NCI-H226 (cell line): ENCODE data around the gene MT2A.
"Not testable (repeated sequence)": the region's sequence is repeated elsewhere in the genome, so short reads cannot be mapped to it uniquely, and the experiment has no call there.

Source experiments
- DNase-seq: peaks from one replicate; pipeline ENCODE4 v3.0.0-alpha.2; 2015

The MT2A gene

GRCh38 chr16:56608043-56608875 is at the start of gene MT2A:
Gene MT2A, plus strand, starts transcription at chr16:56608584. Its CDS starts 72 bp downstream, at chr16:56608656.
- peak; percentile 97 for DNase-seq

GRCh38 chr16:56559109-56559508 is 49.3 kb upstream of the MT2A start:
- no peak for DNase-seq

GRCh38 chr16:56560447-56560846 is 47.9 kb upstream of the MT2A start:
- DNase-seq: no peak

DNA sequence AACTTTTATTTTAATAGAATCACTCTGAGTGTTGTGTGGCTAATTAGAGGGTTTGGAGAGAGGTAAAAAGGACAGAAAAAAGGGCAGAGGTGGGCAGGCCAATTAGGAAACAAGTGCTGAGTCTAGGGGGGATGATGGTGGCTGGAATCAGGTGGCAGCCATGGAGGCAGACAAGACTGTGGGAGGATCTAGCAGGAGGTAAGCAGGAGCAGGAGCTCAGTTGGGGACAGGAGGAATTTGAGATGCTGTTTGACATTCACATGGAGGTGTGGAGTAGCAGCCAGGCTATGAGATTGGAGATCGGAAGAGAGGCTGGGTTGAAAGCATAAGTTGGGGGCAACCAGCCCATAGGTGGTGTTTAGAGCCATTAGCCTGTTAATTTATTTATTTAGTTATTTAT is 47.3 kb upstream of the MT2A start:
- no peak for DNase-seq

GRCh38 chr16:56564793-56565477 is 43.4 kb upstream of the MT2A start, which contains the start of gene MT4:
Gene MT4, plus strand, starts transcription at chr16:56565073. Its CDS starts 56 bp downstream, at chr16:56565129.
- DNase-seq: no peak

DNA sequence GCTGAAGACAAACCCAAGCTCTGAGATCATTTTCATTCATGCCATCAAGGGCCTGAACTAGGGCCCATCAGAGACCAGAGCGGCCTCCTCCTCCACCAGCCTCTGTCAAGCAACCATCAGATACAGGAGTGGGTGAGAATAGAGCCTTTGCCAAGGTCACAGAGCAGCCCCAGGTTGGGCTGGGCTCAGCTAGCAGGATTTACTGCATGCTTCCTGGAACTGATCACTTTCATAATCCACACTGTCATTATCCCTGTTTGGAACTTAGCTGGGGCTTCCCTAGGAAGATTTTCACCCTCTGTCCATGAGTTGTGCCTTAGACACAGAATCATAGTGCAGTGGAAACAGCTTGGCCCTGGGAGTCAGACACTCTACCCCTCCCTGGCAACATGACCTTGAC is 38.4 kb upstream of the MT2A start:
- DNase-seq: no peak

- no peak for DNase-seq
Measured at GRCh38 chr16:56571525-56571924, 36.9 kb upstream of the MT2A start.

DNA sequence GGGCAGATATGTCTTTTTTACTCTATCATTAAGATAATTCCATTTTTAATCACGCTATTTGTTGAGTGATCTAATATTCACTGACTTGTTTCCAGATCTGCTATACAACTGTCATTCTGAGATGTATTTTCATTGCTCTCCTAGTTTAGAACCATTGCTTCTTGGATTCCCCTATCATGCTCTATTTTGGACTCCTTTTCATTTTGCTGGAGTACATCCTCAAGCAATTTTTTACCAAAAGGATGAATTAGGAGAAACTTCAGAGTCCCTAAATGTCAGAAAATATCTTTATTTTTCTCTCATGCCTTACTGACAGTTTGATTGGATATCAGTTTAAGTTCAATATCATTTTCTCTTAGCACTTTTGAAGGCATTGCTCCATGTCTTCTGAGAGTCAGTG is 33.8 kb upstream of the MT2A start:
- no peak for DNase-seq

GRCh38 chr16:56576585-56577299 is 31.6 kb upstream of the MT2A start:
- peak; percentile 24 for DNase-seq

DNA sequence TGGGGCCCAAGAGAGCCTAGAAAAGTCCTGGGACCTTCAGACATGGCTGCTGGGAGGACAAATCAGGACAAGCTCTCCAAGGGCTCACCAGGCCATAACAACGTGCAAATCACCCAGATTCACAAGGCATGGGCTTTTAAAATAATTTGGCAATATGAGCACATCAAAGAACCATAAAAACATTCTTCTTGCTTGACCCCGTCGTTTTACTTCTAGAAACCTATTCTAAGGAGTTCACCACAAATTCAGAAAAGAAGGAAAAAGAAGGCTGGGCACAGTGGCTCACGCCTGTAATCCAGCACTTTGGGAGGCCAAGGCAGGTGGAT is 31.1 kb upstream of the MT2A start:
- no peak for DNase-seq

- DNase-seq: no peak
Measured at GRCh38 chr16:56580391-56581048, 27.9 kb upstream of the MT2A start.

DNA sequence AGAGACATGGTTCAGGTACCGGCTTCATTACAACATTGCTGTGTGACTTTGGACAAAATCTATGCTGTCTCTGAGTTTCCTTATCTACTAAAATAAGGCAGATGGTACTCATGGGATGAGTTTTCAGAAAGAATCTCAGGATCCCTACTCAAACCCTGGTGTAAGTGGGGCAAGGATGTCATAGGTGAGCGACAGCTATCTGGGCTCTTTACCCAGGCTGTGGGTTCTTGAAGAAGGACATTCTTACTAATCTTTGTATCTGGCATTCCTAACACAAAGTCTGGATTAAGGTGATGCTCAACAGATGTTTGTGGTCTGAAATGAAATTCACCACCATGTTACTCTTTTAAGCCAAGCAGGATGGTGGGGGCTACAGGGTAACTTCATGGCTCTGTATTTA is 25.5 kb upstream of the MT2A start:
- not testable (repeated sequence) for DNase-seq

DNA sequence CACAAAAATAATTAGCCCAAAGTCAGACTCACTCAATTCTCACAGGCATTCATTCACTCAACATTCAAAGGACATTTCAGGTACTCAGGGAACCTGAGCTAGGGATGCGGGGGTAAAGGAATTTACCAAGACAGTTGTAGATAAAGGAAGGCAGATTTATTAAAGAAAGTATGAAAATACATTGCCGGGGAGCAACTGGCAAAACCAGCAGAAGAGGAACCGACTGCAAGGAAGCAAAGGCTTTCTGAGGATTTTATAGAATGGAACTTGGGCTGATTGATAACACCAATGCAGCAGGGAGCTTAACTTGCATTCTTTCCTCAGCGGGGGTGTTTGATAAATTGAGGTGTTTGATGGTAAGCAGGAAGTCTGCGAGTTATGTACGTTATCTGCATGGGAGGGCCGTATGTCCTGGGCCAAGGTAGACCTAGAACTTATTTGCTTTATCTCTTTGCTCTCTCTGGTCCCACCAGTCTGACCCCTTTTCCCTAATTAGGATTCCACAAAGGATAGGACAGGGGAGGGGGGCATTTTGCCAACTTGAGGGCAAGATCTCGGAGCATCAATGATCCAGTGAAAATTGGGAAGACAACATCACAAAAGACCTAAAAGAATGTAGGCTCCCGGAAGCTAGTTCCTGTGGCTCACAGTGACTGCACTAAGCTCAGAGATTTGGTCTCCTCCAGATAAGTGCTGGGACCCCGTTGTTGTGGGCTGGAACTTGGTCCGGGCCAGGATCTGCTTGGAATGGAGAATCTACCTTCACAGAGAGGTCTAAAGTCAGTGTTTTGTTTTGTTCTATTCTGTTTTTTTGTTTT is 24.8 kb upstream of the MT2A start:
- DNase-seq: no peak

- DNase-seq: no peak
Measured at GRCh38 chr16:56584276-56584675, 24.1 kb upstream of the MT2A start.

DNA sequence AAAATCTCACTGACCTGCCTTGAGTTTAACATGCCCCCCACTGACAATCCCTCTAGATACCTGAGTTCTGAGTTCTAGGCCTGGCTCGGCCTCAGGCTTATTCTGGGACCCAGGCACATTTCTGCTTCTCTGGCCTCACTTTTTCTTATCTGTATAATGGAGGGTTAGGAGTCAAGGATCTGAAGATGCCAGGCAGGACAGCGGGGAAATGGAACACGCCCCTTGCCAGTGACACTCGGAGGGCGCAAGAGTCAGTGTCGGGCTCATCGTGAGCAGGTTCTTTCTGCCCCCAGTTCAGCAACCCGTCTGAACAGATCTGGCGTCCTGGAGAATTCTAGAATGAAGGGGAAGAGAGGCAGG is 19.6 kb upstream of the MT2A start:
- no peak for DNase-seq

GRCh38 chr16:56589141-56590039 is 19.0 kb upstream of the MT2A start, which contains the start of gene MT3:
Gene MT3, plus strand, starts transcription at chr16:56589528. Its CDS starts 63 bp downstream, at chr16:56589591.
- no peak for DNase-seq

- DNase-seq: no peak
Measured at GRCh38 chr16:56591377-56592060, 16.9 kb upstream of the MT2A start.

DNA sequence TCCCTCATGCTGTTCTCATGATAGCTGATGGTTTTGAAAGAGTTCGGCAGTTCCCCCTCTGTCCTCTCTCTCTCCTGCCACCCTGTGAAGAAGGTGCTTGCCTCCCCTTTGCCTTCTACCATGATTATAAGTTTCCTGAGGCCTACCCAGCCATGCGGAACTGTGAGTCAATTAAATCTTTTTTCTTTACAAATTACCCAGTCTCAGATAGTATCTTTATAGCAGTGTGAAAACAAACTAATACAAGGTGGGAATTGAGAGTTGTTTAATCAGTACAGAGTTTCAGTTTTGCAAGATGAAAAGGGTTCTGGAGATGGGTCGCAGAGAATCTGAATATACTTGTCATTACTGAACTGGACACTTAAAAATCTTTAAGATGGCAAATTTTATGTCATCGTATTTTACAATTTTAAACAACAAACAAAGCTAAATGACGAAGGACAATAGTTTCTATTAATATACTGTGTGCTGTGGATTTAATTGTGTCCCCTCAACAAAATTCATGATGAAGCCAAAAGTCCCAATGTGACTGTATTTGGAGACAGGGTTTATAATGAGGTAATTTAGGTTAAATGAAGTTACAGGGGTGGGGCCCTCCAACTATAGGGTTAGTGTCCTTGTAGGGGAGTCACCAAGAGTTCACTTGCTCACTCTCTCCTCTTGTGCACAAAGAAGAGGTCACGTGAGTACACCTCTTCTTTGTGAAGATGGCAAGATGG is 14.7 kb upstream of the MT2A start:
- DNase-seq: no peak

GRCh38 chr16:56594292-56594619 is 14.1 kb upstream of the MT2A start:
- no peak for DNase-seq

DNA sequence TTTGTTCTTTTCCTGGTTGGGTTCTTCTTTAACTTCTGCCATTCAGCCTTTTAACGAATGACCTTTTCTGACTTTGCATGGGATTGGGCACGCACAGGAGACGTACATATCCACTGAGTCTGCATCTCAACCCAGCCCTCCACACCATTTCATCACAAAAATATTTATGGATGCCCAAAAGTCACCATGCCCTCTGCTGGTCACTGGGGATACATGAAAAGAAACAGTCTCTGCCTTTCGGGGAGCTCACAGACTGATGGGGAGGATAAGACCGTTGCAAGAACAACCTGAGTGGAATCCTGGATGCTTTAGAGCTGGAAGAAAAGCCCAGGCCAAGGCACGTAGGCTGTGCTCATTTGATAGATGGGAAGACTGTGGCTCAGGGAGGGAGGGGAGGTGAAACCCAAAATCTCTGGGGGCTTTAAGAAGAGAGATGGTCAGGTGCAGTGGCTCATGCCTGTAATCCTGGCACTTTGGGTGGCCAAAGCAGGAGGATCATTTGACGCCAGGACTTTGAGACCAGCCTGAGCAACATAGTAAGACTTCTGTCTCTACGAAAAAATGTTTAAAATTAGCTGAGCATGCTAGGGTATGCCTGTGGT is 7.9 kb upstream of the MT2A start:
- DNase-seq: peak; percentile 43
